ENCODE measurements around the gene C2. TPM values are rescaled to one million over a fixed set of nuclear protein-coding genes. Genes with fewer than 3 reads are reported as not detected.

The C2 gene
- total and polyA plus RNA-seq, 12 donors = 4.6 to 107 (median 36.2) TPM

- TF ChIP-seq CTCF (IDR thresholded peaks at IDR 0.05) (no peak), POLR2A (IDR thresholded peaks at IDR 0.05) (no peak)
- Histone ChIP-seq H3K4me3 (no peak overlapping the region), H3K27ac (no peak overlapping the region), H3K27me3 (no peaks in the 10 kb centered on the region), H3K36me3 (replicated peaks in 1 of 2) (peaks cover 0 to 88% of the 10 kb centered on the region in 2 donors), H3K4me1 (replicated peaks in 1 of 2) (peaks cover 9 to 17% of the 10 kb centered on the region in 2 donors), H3K9me3 (replicated peaks in 1 of 3) (no peaks in the 10 kb centered on the region)
- no peak for DNase-seq
- WGBS, 4 donors = 78 to 94% (median 87%) methylated on average over 6 to 7 of the region's 7 CpGs
- intact Hi-C loops (cut with DNase I) = no loop called here
Observed at GRCh38 chr6:31966506-31966905, 39.0 kb downstream of the C2 start.

- H3K27me3 ChIP-seq = no peaks in the 10 kb centered on the region
- H3K36me3 ChIP-seq (replicated peaks in 1 of 2) = peaks cover 0 to 80% of the 10 kb centered on the region in 2 donors
- H3K27ac ChIP-seq = no peak overlapping the region
- intact Hi-C loops (cut with DNase I) = no loop called here
- WGBS, 4 donors = 89 to 93% (median 90%) methylated on average over 8 to 10 of the region's 10 CpGs
- no peak overlapping the region for H3K4me3 ChIP-seq
- no peaks in the 10 kb centered on the region for H3K9me3 ChIP-seq (replicated peaks in 1 of 3)
- DNase-seq = no peak
- TF ChIP-seq POLR2A (IDR thresholded peaks at IDR 0.05) (no peak), CTCF (IDR thresholded peaks at IDR 0.05) (no peak)
- H3K4me1 ChIP-seq (replicated peaks in 1 of 2) = peaks cover 12 to 17% of the 10 kb centered on the region in 2 donors
Observed at GRCh38 chr6:31966997-31967925, 39.7 kb downstream of the C2 start.

GRCh38 chr6:31967926-31968320 lies 40.4 kb downstream of the C2 start:
- Histone ChIP-seq H3K27ac (no peak overlapping the region), H3K27me3 (no peaks in the 10 kb centered on the region), H3K4me1 (replicated peaks in 1 of 2) (peaks cover 14 to 21% of the 10 kb centered on the region in 2 donors), H3K4me3 (no peak overlapping the region), H3K36me3 (replicated peaks in 1 of 2) (peaks cover 0 to 74% of the 10 kb centered on the region in 2 donors), H3K9me3 (replicated peaks in 1 of 3) (no peaks in the 10 kb centered on the region)
- TF ChIP-seq POLR2A (IDR thresholded peaks at IDR 0.05) (no peak), CTCF (IDR thresholded peaks at IDR 0.05) (no peak)
- WGBS, 4 donors = 74 to 93% (median 82%) methylated on average over 3 of the region's 3 CpGs
- DNase-seq = no peak
- intact Hi-C loops (cut with DNase I) = no loop called here

- intact Hi-C loops (cut with DNase I) = no loop called here
- Histone ChIP-seq H3K4me3 (no peak overlapping the region), H3K36me3 (replicated peaks in 1 of 2) (peaks cover 0 to 70% of the 10 kb centered on the region in 2 donors), H3K9me3 (replicated peaks in 1 of 3) (no peaks in the 10 kb centered on the region), H3K4me1 (replicated peaks in 1 of 2) (peaks cover 18 to 25% of the 10 kb centered on the region in 2 donors), H3K27me3 (no peaks in the 10 kb centered on the region), H3K27ac (no peak overlapping the region)
- no peak for DNase-seq
- no peak for TF ChIP-seq POLR2A (IDR thresholded peaks at IDR 0.05)
- no peak for TF ChIP-seq CTCF (IDR thresholded peaks at IDR 0.05)
- 83 to 97% (median 90%) methylated on average over 6 to 11 of the region's 11 CpGs for WGBS, 4 donors
Observed at GRCh38 chr6:31968326-31968725, 40.8 kb downstream of the C2 start.

Data from adrenal gland (tissue), 12 donors.